Loucy (cell line): ENCODE measurements around the gene SPAM1.

Source experiments
- EZH2phosphoT487 ChIP-seq: fragments of 200-600 bp; IDR thresholded peaks from 2 replicates; pipeline ENCODE4 v1.6.1; 2018; ENCODE audit warnings: antibody characterized with exemption, mild to moderate bottlenecking, moderate library complexity, borderline replicate concordance
- TF ChIP-seq, protein P1 (sequence below): fragments of 200-600 bp; sonication (generic); conservative IDR thresholded peaks from 2 replicates; pipeline ENCODE4 v1.5.1; 2014; ENCODE audit warnings: mild to moderate bottlenecking, antibody characterized with exemption, low read length

DNA sequence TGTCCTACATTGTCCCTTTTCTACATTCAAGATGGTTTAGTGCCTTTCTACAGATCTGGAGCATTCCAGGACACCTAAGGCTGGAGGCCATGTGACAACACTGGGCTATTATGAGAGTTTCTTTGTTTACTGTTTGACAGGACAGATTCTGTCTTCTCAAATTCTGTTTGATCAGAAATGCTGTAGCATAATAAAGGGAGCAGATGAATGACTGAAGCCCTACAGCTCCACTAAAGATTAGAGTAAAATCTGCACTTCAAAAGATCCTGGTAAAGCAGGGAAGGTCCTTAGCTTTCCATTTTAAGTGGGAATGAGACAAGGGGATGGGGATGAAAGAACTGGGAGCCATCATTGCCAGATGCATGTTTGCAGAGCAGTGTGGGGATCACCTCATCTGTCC is 69.4 kb downstream of the SPAM1 start:
- TF ChIP-seq, protein P1, sequence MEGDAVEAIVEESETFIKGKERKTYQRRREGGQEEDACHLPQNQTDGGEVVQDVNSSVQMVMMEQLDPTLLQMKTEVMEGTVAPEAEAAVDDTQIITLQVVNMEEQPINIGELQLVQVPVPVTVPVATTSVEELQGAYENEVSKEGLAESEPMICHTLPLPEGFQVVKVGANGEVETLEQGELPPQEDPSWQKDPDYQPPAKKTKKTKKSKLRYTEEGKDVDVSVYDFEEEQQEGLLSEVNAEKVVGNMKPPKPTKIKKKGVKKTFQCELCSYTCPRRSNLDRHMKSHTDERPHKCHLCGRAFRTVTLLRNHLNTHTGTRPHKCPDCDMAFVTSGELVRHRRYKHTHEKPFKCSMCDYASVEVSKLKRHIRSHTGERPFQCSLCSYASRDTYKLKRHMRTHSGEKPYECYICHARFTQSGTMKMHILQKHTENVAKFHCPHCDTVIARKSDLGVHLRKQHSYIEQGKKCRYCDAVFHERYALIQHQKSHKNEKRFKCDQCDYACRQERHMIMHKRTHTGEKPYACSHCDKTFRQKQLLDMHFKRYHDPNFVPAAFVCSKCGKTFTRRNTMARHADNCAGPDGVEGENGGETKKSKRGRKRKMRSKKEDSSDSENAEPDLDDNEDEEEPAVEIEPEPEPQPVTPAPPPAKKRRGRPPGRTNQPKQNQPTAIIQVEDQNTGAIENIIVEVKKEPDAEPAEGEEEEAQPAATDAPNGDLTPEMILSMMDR, result no peak
- TF ChIP-seq EZH2phosphoT487, result no peak
